Left colon (tissue), 2 donors: ENCODE measurements around the gene KRTAP4-5. TPM values are rescaled to one million over a fixed set of nuclear protein-coding genes. Genes with fewer than 3 reads are reported as not detected.
"Not testable (repeated sequence)": the region's sequence is repeated elsewhere in the genome, so short reads cannot be mapped to it uniquely, and the experiment has no call there.

Experiments used
- ATAC-seq: fragments of 200-7000 bp; cut with Tn5 transposase; one replicate; pipeline ENCODE4 v1.9.1; 2020; ENCODE audit warnings: mild to moderate bottlenecking, moderate library complexity
- DNase-seq, 2 donors: peaks; one replicate each; pipeline ENCODE4 v3.0.0-alpha.2; 2020
- intact Hi-C, 2 donors: fragments of 100-400 bp; cut with DNase I in 1 of 2; cut with micrococcal nuclease in 1 of 2; formaldehyde crosslinking; loops; one replicate each; pipeline versions ENCODE4 v1.11.2 to v1.14.0; 2022; cut with DNase I, micrococcal nuclease
- total RNA-seq, 2 donors: library from RNA; stranded (reverse); fragmentation: NEBNext Ultra II Directional; extraction: Animal tissue kit (Norgen Biotek cat#: 25700); gene quantifications; one replicate each; pipeline ENCODE4 v1.2.1, GENCODE V29; 2021
- donor health status: DM: no; HTN: no; CAD: no.
- donor health status: DM: yes; HTN: yes; CAD: no.

KRTAP4-5 gene
- total RNA-seq, 2 donors from 2014 or later, result not detected

- DNase-seq, result no peak
- ATAC-seq, result no peak
- intact Hi-C loops, result no loop called here
Observed at GRCh38 chr17:41118721-41119120, 30.9 kb downstream of the KRTAP4-5 start.

GRCh38 chr17:41117846-41118386, 31.7 kb downstream of the KRTAP4-5 start, which contains the start of gene KRTAP4-11:
TSS of gene KRTAP4-11 (minus strand) at chr17:41118373. CDS start at chr17:41118315, 58 bp downstream.
- intact Hi-C loops, ATAC-seq, DNase-seq: not testable (repeated sequence)

GRCh38 chr17:41116297-41116696, 33.3 kb downstream of the KRTAP4-5 start:
- DNase-seq (no peak), ATAC-seq (no peak)
- intact Hi-C loops, result no loop called here

- ATAC-seq (no peak), DNase-seq (no peak)
- intact Hi-C loops, result no loop called here
Observed at GRCh38 chr17:41111151-41111885, 38.3 kb downstream of the KRTAP4-5 start.

- ATAC-seq, intact Hi-C loops, DNase-seq: not testable (repeated sequence)
Observed at GRCh38 chr17:41108728-41109386, 40.8 kb downstream of the KRTAP4-5 start.

GRCh38 chr17:41107941-41108450, 41.6 kb downstream of the KRTAP4-5 start:
- intact Hi-C loops, result no loop called here
- DNase-seq, result no peak
- no peak for ATAC-seq

GRCh38 chr17:41105347-41105746, 44.3 kb downstream of the KRTAP4-5 start, which contains the start of gene KRTAP4-9:
TSS of gene KRTAP4-9 (plus strand) at chr17:41105389. CDS start at chr17:41105389, 0 bp downstream.
- intact Hi-C loops, DNase-seq, ATAC-seq: not testable (repeated sequence)

- ATAC-seq, DNase-seq, intact Hi-C loops: not testable (repeated sequence)
Observed at GRCh38 chr17:41104386-41105038, 45.1 kb downstream of the KRTAP4-5 start.

- ATAC-seq (no peak), DNase-seq (no peak)
- intact Hi-C loops, result no loop called here
Observed at GRCh38 chr17:41103896-41104295, 45.7 kb downstream of the KRTAP4-5 start.

- ATAC-seq (no peak), DNase-seq (no peak)
- intact Hi-C loops, result no loop called here
Observed at GRCh38 chr17:41101586-41102259, 47.9 kb downstream of the KRTAP4-5 start, which contains the start of gene KRTAP4-16. TSS of gene KRTAP4-16 (minus strand) at chr17:41102209. CDS start at chr17:41102209, 0 bp downstream.

GRCh38 chr17:41099682-41100480, 49.7 kb downstream of the KRTAP4-5 start:
- intact Hi-C loops, ATAC-seq, DNase-seq: not testable (repeated sequence)

Other genes starting within 250 kb of the KRTAP4-5 start
- under 1 TPM in 1 of 2 donors, not detected in 1; 0.28 TPM for gene KRT23, start 212.2 kb downstream of the KRTAP4-5 start, total RNA-seq
- gene KRT39, start 182.9 kb downstream of the KRTAP4-5 start, total RNA-seq, result not detected
- under 1 TPM; 0.21 to 0.39 TPM for gene KRT40, start 165.5 kb downstream of the KRTAP4-5 start, total RNA-seq
- gene KRTAP3-3, start 155.7 kb downstream of the KRTAP4-5 start, total RNA-seq, result not detected
- not detected for gene KRTAP3-2, start 149.9 kb downstream of the KRTAP4-5 start, total RNA-seq
- not detected for gene KRTAP3-1, start 140.7 kb downstream of the KRTAP4-5 start, total RNA-seq
- not detected for gene KRTAP1-5, start 122.6 kb downstream of the KRTAP4-5 start, total RNA-seq
- not detected for gene KRTAP1-4, start 119.6 kb downstream of the KRTAP4-5 start, total RNA-seq
- gene KRTAP1-3, start 115.0 kb downstream of the KRTAP4-5 start, total RNA-seq, result not detected
- gene KRTAP1-1, start 108.4 kb downstream of the KRTAP4-5 start, total RNA-seq, result not detected
- gene KRTAP2-1, start 102.5 kb downstream of the KRTAP4-5 start, total RNA-seq, result not detected
- gene KRTAP2-2, start 94.6 kb downstream of the KRTAP4-5 start, total RNA-seq, result not detected
- gene KRTAP2-3, start 89.7 kb downstream of the KRTAP4-5 start, total RNA-seq, result not detected
- gene KRTAP2-4, start 83.9 kb downstream of the KRTAP4-5 start, total RNA-seq, result not detected
- gene KRTAP4-7, start 65.7 kb downstream of the KRTAP4-5 start, total RNA-seq, result not detected
- not detected for gene KRTAP4-8, start 51.7 kb downstream of the KRTAP4-5 start, total RNA-seq
- not detected for gene KRTAP4-16, start 47.6 kb downstream of the KRTAP4-5 start, total RNA-seq
- not detected for gene KRTAP4-9, start 44.4 kb downstream of the KRTAP4-5 start, total RNA-seq
- not detected for gene KRTAP4-11, start 31.5 kb downstream of the KRTAP4-5 start, total RNA-seq
- not detected for gene KRTAP4-12, start 25.6 kb downstream of the KRTAP4-5 start, total RNA-seq
- not detected for gene KRTAP4-6, start 9.3 kb downstream of the KRTAP4-5 start, total RNA-seq
- not detected for gene KRTAP4-4, start 10.9 kb upstream of the KRTAP4-5 start, total RNA-seq
- gene KRTAP4-3, start 18.4 kb upstream of the KRTAP4-5 start, total RNA-seq, result not detected
- not detected for gene KRTAP4-2, start 28.4 kb upstream of the KRTAP4-5 start, total RNA-seq
- under 1 TPM in 1 of 2 donors, not detected in 1; 0.34 TPM for gene KRTAP4-1, start 35.1 kb upstream of the KRTAP4-5 start, total RNA-seq
- not detected for gene KRTAP9-1, start 40.1 kb upstream of the KRTAP4-5 start, total RNA-seq
- gene KRTAP9-2, start 76.8 kb upstream of the KRTAP4-5 start, total RNA-seq, result not detected
- gene KRTAP9-3, start 82.6 kb upstream of the KRTAP4-5 start, total RNA-seq, result not detected
- not detected for gene KRTAP9-8, start 88.2 kb upstream of the KRTAP4-5 start, total RNA-seq
- gene KRTAP9-4, start 99.9 kb upstream of the KRTAP4-5 start, total RNA-seq, result not detected
- gene KRTAP9-9, start 105.6 kb upstream of the KRTAP4-5 start, total RNA-seq, result not detected
- not detected for gene KRTAP9-6, start 115.6 kb upstream of the KRTAP4-5 start, total RNA-seq
- gene KRTAP9-7, start 125.9 kb upstream of the KRTAP4-5 start, total RNA-seq, result not detected
- not detected for gene KRTAP29-1, start 153.0 kb upstream of the KRTAP4-5 start, total RNA-seq
- gene KRTAP16-1, start 159.5 kb upstream of the KRTAP4-5 start, total RNA-seq, result not detected
- not detected for gene KRTAP17-1, start 165.9 kb upstream of the KRTAP4-5 start, total RNA-seq
- not detected for gene KRT33A, start 201.0 kb upstream of the KRTAP4-5 start, total RNA-seq
- gene KRT33B, start 220.0 kb upstream of the KRTAP4-5 start, total RNA-seq, result not detected
- under 1 TPM in 1 of 2 donors, not detected in 1; 0.20 TPM for gene KRT34, start 232.5 kb upstream of the KRTAP4-5 start, total RNA-seq
- gene KRT31, start 247.8 kb upstream of the KRTAP4-5 start, total RNA-seq, result not detected